Activated T-cell treated with anti-CD3 and anti-CD28 coated beads, Interleukin-2, amount 50 U/mL, for 24 hours (primary cell): Measurements from ENCODE around the gene TAS1R3.
"Not testable (repeated sequence)": the region's sequence is repeated elsewhere in the genome, so short reads cannot be mapped to it uniquely, and the experiment has no call there.

Experiments used
- DNase-seq: peaks from one replicate; pipeline ENCODE4 v3.0.0-alpha.2; 2020
- H3K27ac Mint-ChIP-seq: 2 replicates; pipeline ENCODE4 v1.8.0; 2020; ENCODE audit warnings: mild to moderate bottlenecking, mixed read lengths
- H3K27me3 Mint-ChIP-seq: 2 replicates; pipeline ENCODE4 v1.8.0; 2020; ENCODE audit warnings: mixed read lengths
- H3K36me3 Mint-ChIP-seq: 2 replicates; pipeline ENCODE4 v1.8.0; 2020; ENCODE audit warnings: low read depth, mixed read lengths
- H3K4me1 Mint-ChIP-seq: 2 replicates; pipeline ENCODE4 v1.8.0; 2020; ENCODE audit warnings: low read depth, mixed read lengths
- H3K4me3 Mint-ChIP-seq: 2 replicates; pipeline ENCODE4 v1.8.0; 2020; ENCODE audit warnings: mild to moderate bottlenecking, moderate library complexity, mixed read lengths
- H3K9me3 Mint-ChIP-seq: 2 replicates; pipeline ENCODE4 v1.8.0; 2020; ENCODE audit warnings: mixed read lengths

The TAS1R3 gene

GRCh38 chr1:1311107-1312104 lies 19.7 kb upstream of the TAS1R3 start:
- Mint-ChIP-seq H3K27me3 (no peaks in the 10 kb centered on the region), H3K4me3 (no peak overlapping the region), H3K4me1 (peaks cover 19% of the 10 kb centered on the region), H3K9me3 (no peaks in the 10 kb centered on the region), H3K36me3 (peaks cover 70% of the 10 kb centered on the region), H3K27ac (peak overlapping the region; percentile 50)
- no peak for DNase-seq

- Mint-ChIP-seq H3K4me1 (peaks cover 11% of the 10 kb centered on the region), H3K36me3 (peaks cover 74% of the 10 kb centered on the region), H3K4me3 (no peak overlapping the region), H3K27me3 (no peaks in the 10 kb centered on the region), H3K9me3 (no peaks in the 10 kb centered on the region), H3K27ac (no peak overlapping the region)
- DNase-seq: no peak
These were observed 18.4 kb upstream of the TAS1R3 start for GRCh38 chr1:1312450-1313314.

GRCh38 chr1:1313500-1314236 lies 17.4 kb upstream of the TAS1R3 start:
- no peaks in the 10 kb centered on the region for H3K27me3 Mint-ChIP-seq
- H3K4me3 Mint-ChIP-seq: no peak overlapping the region
- H3K9me3 Mint-ChIP-seq: no peaks in the 10 kb centered on the region
- no peak for DNase-seq
- H3K36me3 Mint-ChIP-seq: peaks cover 83% of the 10 kb centered on the region
- H3K4me1 Mint-ChIP-seq: peaks cover 11% of the 10 kb centered on the region
- H3K27ac Mint-ChIP-seq: no peak overlapping the region

GRCh38 chr1:1314237-1314586 lies 16.9 kb upstream of the TAS1R3 start:
- H3K4me3 Mint-ChIP-seq: no peak overlapping the region
- H3K4me1 Mint-ChIP-seq: peaks cover 11% of the 10 kb centered on the region
- no peak overlapping the region for H3K27ac Mint-ChIP-seq
- peaks cover 86% of the 10 kb centered on the region for H3K36me3 Mint-ChIP-seq
- no peaks in the 10 kb centered on the region for H3K27me3 Mint-ChIP-seq
- DNase-seq: no peak
- H3K9me3 Mint-ChIP-seq: no peaks in the 10 kb centered on the region

GRCh38 chr1:1314678-1315335 lies 16.3 kb upstream of the TAS1R3 start:
- DNase-seq: no peak
- no peaks in the 10 kb centered on the region for H3K27me3 Mint-ChIP-seq
- H3K27ac Mint-ChIP-seq: peak overlapping the region; percentile 52
- peaks cover 7% of the 10 kb centered on the region for H3K4me1 Mint-ChIP-seq
- no peak overlapping the region for H3K4me3 Mint-ChIP-seq
- H3K36me3 Mint-ChIP-seq: peaks cover 86% of the 10 kb centered on the region
- H3K9me3 Mint-ChIP-seq: no peaks in the 10 kb centered on the region

GRCh38 chr1:1315435-1315954 lies 15.6 kb upstream of the TAS1R3 start:
- H3K9me3 Mint-ChIP-seq: no peaks in the 10 kb centered on the region
- peaks cover 86% of the 10 kb centered on the region for H3K36me3 Mint-ChIP-seq
- no peak overlapping the region for H3K4me3 Mint-ChIP-seq
- peaks cover 4% of the 10 kb centered on the region for H3K4me1 Mint-ChIP-seq
- DNase-seq: no peak
- no peaks in the 10 kb centered on the region for H3K27me3 Mint-ChIP-seq
- peak overlapping the region; percentile 52 for H3K27ac Mint-ChIP-seq

GRCh38 chr1:1316199-1316598 lies 14.9 kb upstream of the TAS1R3 start:
- not testable (repeated sequence) for H3K4me1 Mint-ChIP-seq, DNase-seq, H3K4me3 Mint-ChIP-seq, H3K27ac Mint-ChIP-seq, H3K9me3 Mint-ChIP-seq, H3K27me3 Mint-ChIP-seq
- peaks cover 84% of the 10 kb centered on the region for H3K36me3 Mint-ChIP-seq

GRCh38 chr1:1317420-1317819 lies 13.7 kb upstream of the TAS1R3 start:
- H3K27ac Mint-ChIP-seq: peak overlapping the region; percentile 1
- H3K9me3 Mint-ChIP-seq: no peaks in the 10 kb centered on the region
- no peak overlapping the region for H3K4me3 Mint-ChIP-seq
- DNase-seq: no peak
- no peaks in the 10 kb centered on the region for H3K27me3 Mint-ChIP-seq
- H3K36me3 Mint-ChIP-seq: peaks cover 84% of the 10 kb centered on the region
- peaks cover 17% of the 10 kb centered on the region for H3K4me1 Mint-ChIP-seq

- Mint-ChIP-seq H3K27me3 (no peaks in the 10 kb centered on the region), H3K4me3 (no peak overlapping the region), H3K27ac (peak overlapping the region; percentile 52), H3K4me1 (peaks cover 23% of the 10 kb centered on the region), H3K36me3 (peaks cover 79% of the 10 kb centered on the region), H3K9me3 (no peaks in the 10 kb centered on the region)
- DNase-seq: no peak
These were observed 12.9 kb upstream of the TAS1R3 start for GRCh38 chr1:1318131-1318652.

GRCh38 chr1:1318777-1319645 lies 12.1 kb upstream of the TAS1R3 start:
- Mint-ChIP-seq H3K4me3 (no peak overlapping the region), H3K27me3 (no peaks in the 10 kb centered on the region), H3K4me1 (peaks cover 28% of the 10 kb centered on the region), H3K36me3 (peaks cover 75% of the 10 kb centered on the region), H3K9me3 (no peaks in the 10 kb centered on the region), H3K27ac (peak overlapping the region; percentile 71)
- DNase-seq: no peak

GRCh38 chr1:1319646-1319941 lies 11.5 kb upstream of the TAS1R3 start:
- no peaks in the 10 kb centered on the region for H3K27me3 Mint-ChIP-seq
- H3K27ac Mint-ChIP-seq: peak overlapping the region; percentile 71
- H3K4me3 Mint-ChIP-seq: no peak overlapping the region
- peaks cover 29% of the 10 kb centered on the region for H3K4me1 Mint-ChIP-seq
- no peaks in the 10 kb centered on the region for H3K9me3 Mint-ChIP-seq
- peaks cover 71% of the 10 kb centered on the region for H3K36me3 Mint-ChIP-seq
- no peak for DNase-seq

- Mint-ChIP-seq H3K27me3 (no peaks in the 10 kb centered on the region), H3K4me3 (peak overlapping the region; percentile 25), H3K27ac (peak overlapping the region; percentile 78), H3K4me1 (peaks cover 36% of the 10 kb centered on the region), H3K9me3 (no peaks in the 10 kb centered on the region), H3K36me3 (peaks cover 60% of the 10 kb centered on the region)
- no peak for DNase-seq
These were observed 10.2 kb upstream of the TAS1R3 start for GRCh38 chr1:1320666-1321448.
